ENCODE measurements around the gene B3GNT4.

The B3GNT4 gene

GRCh38 chr12:122203301-122204166 lies at the start of gene B3GNT4:
Gene B3GNT4, plus strand, starts transcription at chr12:122203709. Its CDS starts 910 bp downstream, at chr12:122204619.
- Histone ChIP-seq H3K9me3 (no peaks in the 10 kb centered on the region), H3K27me3 (ENCODE audit: low read depth) (no peaks in the 10 kb centered on the region), H3K4me3 (peak within 1 kb of the TSS; percentile 40), H3K4me1 (0 out of 2 replicates have a peak, but pooled peaks cover 4% of the 10 kb centered on the region), H3K36me3 (replicated peaks) (peaks cover 16% of the 10 kb centered on the region)
- DNase-seq (ENCODE audit: low spot score in 2 of 2): peak; percentile 74 to 82
- in situ Hi-C loops (cut with MboI; ENCODE audit: low sequenced_read_pairs): no loop called here

GRCh38 chr12:122155705-122156104 lies 47.8 kb upstream of the B3GNT4 start:
- H3K4me1 ChIP-seq: no peaks in the 10 kb centered on the region
- H3K9me3 ChIP-seq: no peaks in the 10 kb centered on the region
- no peaks in the 10 kb centered on the region for H3K36me3 ChIP-seq (replicated peaks)
- in situ Hi-C loops (cut with MboI; ENCODE audit: low sequenced_read_pairs): no loop called here
- no peaks in the 10 kb centered on the region for H3K27me3 ChIP-seq (ENCODE audit: low read depth)
- H3K4me3 ChIP-seq: no peak overlapping the region
- DNase-seq (ENCODE audit: low spot score in 2 of 2): no peak

GRCh38 chr12:122158700-122159285 lies 44.7 kb upstream of the B3GNT4 start:
- no peak overlapping the region for H3K4me3 ChIP-seq
- H3K27me3 ChIP-seq (ENCODE audit: low read depth): no peaks in the 10 kb centered on the region
- H3K9me3 ChIP-seq: no peaks in the 10 kb centered on the region
- DNase-seq (ENCODE audit: low spot score in 2 of 2): no peak
- no peaks in the 10 kb centered on the region for H3K4me1 ChIP-seq
- in situ Hi-C loops (cut with MboI; ENCODE audit: low sequenced_read_pairs): no loop called here
- no peaks in the 10 kb centered on the region for H3K36me3 ChIP-seq (replicated peaks)

DNA sequence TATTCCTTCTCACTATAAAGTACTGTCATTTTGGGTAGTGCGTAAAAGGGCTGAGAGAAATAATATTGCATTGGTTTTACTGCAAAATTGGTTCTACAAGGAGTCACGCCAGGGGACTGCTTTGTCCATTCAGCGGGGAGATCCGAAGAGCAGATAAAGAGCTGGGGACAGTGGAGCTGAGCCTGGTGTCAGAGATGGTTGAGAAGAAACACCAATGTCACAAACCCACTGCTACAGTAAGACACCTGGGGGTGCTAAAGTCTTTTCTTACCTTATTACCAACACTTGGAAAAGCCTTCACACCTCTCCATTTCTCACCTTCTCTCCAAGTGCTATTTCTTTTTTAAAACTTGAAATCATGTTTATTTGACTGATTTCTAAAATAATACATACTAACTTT lies 43.6 kb upstream of the B3GNT4 start:
- Histone ChIP-seq H3K4me1 (no peaks in the 10 kb centered on the region), H3K27me3 (ENCODE audit: low read depth) (no peaks in the 10 kb centered on the region), H3K9me3 (no peaks in the 10 kb centered on the region), H3K36me3 (replicated peaks) (no peaks in the 10 kb centered on the region), H3K4me3 (no peak overlapping the region)
- in situ Hi-C loops (cut with MboI; ENCODE audit: low sequenced_read_pairs): no loop called here
- DNase-seq (ENCODE audit: low spot score in 2 of 2): no peak

- no peak overlapping the region for H3K4me3 ChIP-seq
- H3K9me3 ChIP-seq: no peaks in the 10 kb centered on the region
- DNase-seq (ENCODE audit: low spot score in 2 of 2): no peak
- in situ Hi-C loops (cut with MboI; ENCODE audit: low sequenced_read_pairs): no loop called here
- H3K27me3 ChIP-seq (ENCODE audit: low read depth): no peaks in the 10 kb centered on the region
- H3K36me3 ChIP-seq (replicated peaks): no peaks in the 10 kb centered on the region
- no peaks in the 10 kb centered on the region for H3K4me1 ChIP-seq
These were observed 42.7 kb upstream of the B3GNT4 start for GRCh38 chr12:122160761-122161160.

GRCh38 chr12:122161682-122162081 lies 41.8 kb upstream of the B3GNT4 start:
- Histone ChIP-seq H3K4me3 (no peak overlapping the region), H3K27me3 (ENCODE audit: low read depth) (no peaks in the 10 kb centered on the region), H3K4me1 (no peaks in the 10 kb centered on the region), H3K36me3 (replicated peaks) (no peaks in the 10 kb centered on the region), H3K9me3 (no peaks in the 10 kb centered on the region)
- DNase-seq (ENCODE audit: low spot score in 2 of 2): no peak
- in situ Hi-C loops (cut with MboI; ENCODE audit: low sequenced_read_pairs): no loop called here

- in situ Hi-C loops (cut with MboI; ENCODE audit: low sequenced_read_pairs): no loop called here
- Histone ChIP-seq H3K36me3 (replicated peaks) (no peaks in the 10 kb centered on the region), H3K27me3 (ENCODE audit: low read depth) (no peaks in the 10 kb centered on the region), H3K9me3 (no peaks in the 10 kb centered on the region), H3K4me3 (no peak overlapping the region), H3K4me1 (no peaks in the 10 kb centered on the region)
- no peak for DNase-seq (ENCODE audit: low spot score in 2 of 2)
These were observed 40.5 kb upstream of the B3GNT4 start for GRCh38 chr12:122162976-122163375.

GRCh38 chr12:122166422-122167349 lies 36.8 kb upstream of the B3GNT4 start:
- H3K36me3 ChIP-seq (replicated peaks): no peaks in the 10 kb centered on the region
- DNase-seq (ENCODE audit: low spot score in 2 of 2): no peak
- no peaks in the 10 kb centered on the region for H3K4me1 ChIP-seq
- no peak overlapping the region for H3K4me3 ChIP-seq
- in situ Hi-C loops (cut with MboI; ENCODE audit: low sequenced_read_pairs): no loop called here
- H3K9me3 ChIP-seq: no peaks in the 10 kb centered on the region
- no peaks in the 10 kb centered on the region for H3K27me3 ChIP-seq (ENCODE audit: low read depth)

DNA sequence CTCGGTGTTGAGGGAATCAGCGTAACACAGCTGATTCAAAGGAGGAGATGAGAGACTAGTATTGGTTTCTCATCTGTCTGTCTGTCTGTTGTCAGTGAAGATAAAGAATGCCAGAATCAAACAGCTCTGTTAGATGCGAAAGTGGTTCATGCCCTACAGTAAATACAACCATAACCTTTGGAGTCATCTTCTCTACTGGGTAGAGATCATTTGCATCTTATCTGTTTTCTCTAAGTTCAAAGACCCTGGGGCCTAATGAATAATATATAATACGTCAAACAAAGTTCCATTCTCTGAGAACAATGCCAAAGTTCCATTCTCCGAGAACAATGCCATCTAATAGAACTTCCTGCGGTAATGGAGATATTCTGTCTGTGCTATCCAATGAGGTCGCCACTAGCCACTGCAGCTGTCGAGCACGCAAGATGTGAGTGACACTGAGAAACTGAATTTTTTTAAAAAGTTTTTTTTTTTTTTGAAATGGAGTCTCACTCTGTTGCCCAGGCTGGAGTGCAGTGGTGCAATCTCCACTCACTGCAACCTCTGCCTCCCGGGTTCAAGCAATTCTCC lies 36.1 kb upstream of the B3GNT4 start:
- no peaks in the 10 kb centered on the region for H3K36me3 ChIP-seq (replicated peaks)
- no peaks in the 10 kb centered on the region for H3K27me3 ChIP-seq (ENCODE audit: low read depth)
- in situ Hi-C loops (cut with MboI; ENCODE audit: low sequenced_read_pairs): no loop called here
- no peaks in the 10 kb centered on the region for H3K4me1 ChIP-seq
- no peak overlapping the region for H3K4me3 ChIP-seq
- no peak for DNase-seq (ENCODE audit: low spot score in 2 of 2)
- no peaks in the 10 kb centered on the region for H3K9me3 ChIP-seq

GRCh38 chr12:122168492-122168891 lies 35.0 kb upstream of the B3GNT4 start:
- no peaks in the 10 kb centered on the region for H3K36me3 ChIP-seq (replicated peaks)
- H3K9me3 ChIP-seq: no peaks in the 10 kb centered on the region
- H3K4me3 ChIP-seq: no peak overlapping the region
- in situ Hi-C loops (cut with MboI; ENCODE audit: low sequenced_read_pairs): no loop called here
- no peak for DNase-seq (ENCODE audit: low spot score in 2 of 2)
- H3K27me3 ChIP-seq (ENCODE audit: low read depth): no peaks in the 10 kb centered on the region
- H3K4me1 ChIP-seq: no peaks in the 10 kb centered on the region

DNA sequence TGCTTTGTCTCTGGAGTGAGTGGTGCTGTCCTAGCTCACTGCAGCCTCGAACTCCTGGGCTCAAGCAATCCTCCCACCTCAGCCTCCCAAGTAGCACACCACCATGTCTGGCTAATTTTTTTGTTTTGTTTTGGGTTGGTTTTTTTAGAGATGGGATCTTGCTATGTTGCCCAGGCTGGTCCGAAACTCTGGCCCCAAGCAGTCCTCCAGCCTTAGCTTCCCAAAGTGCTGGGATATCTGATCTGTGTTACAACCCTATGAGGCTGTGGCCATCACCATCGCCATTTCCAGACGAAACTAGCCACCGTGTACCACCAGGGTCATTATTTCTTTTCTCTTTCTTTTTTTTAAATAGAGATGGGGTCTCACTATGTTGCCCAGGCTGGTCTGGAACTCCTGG lies 32.1 kb upstream of the B3GNT4 start:
- no peaks in the 10 kb centered on the region for H3K9me3 ChIP-seq
- H3K36me3 ChIP-seq (replicated peaks): no peaks in the 10 kb centered on the region
- no peaks in the 10 kb centered on the region for H3K4me1 ChIP-seq
- H3K4me3 ChIP-seq: no peak overlapping the region
- H3K27me3 ChIP-seq (ENCODE audit: low read depth): no peaks in the 10 kb centered on the region
- DNase-seq (ENCODE audit: low spot score in 2 of 2): no peak
- in situ Hi-C loops (cut with MboI; ENCODE audit: low sequenced_read_pairs): no loop called here

DNA sequence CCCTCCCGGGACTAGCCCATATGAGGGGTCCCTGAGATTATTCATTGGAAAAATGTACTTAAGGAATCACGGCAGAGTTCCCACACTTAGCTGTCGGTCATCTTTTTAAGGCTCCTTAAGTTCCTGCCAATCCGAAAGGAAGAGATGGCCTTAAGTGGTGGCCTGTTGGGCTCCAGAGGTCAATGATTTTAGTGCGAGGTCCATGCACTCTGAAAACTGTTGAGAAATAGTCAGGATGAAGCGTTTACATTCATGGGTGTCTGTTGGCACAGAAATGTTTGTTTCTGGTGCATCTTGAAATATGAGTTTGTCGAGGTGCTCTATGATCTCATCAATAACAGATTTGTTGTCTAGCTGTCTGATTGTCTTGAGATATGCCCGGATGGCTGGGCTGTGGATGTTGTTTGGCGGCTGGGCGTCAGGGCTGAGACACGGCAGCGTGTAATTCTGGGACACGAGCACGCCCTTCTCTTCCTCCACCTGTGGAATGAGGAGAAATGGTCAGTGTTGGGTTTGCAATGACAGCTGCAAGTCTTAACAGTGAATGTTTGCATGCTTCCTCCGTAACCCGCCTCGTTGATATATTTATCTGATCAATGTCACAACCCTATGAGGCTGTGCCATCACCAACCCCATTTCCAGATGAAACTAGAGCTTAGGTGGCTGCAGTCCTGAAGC lies 31.1 kb upstream of the B3GNT4 start:
- no peaks in the 10 kb centered on the region for H3K9me3 ChIP-seq
- H3K36me3 ChIP-seq (replicated peaks): no peaks in the 10 kb centered on the region

More for the DNA sequence above, 31.1 kb upstream of the B3GNT4 start:
- H3K4me1 ChIP-seq: no peaks in the 10 kb centered on the region
- in situ Hi-C loops (cut with MboI; ENCODE audit: low sequenced_read_pairs): no loop called here
- H3K4me3 ChIP-seq: no peak overlapping the region
- no peak for DNase-seq (ENCODE audit: low spot score in 2 of 2)
- H3K27me3 ChIP-seq (ENCODE audit: low read depth): no peaks in the 10 kb centered on the region

All from HAP-1 (cell line).